Choroid plexus epithelial cell (primary cell): ENCODE measurements around the gene LMF1.

ENCODE experiments used
- DNase-seq: peaks from one replicate; pipeline ENCODE4 v3.0.0-alpha.2; 2010; ENCODE audit warnings: low read depth
- H3K4me3 ChIP-seq: 2 replicates; pipeline ENCODE4 v1.5.1; 2011; ENCODE audit warnings: low read depth, mild to moderate bottlenecking, control low read depth, low read length, moderate library complexity
- TF ChIP-seq, protein P1 (sequence below): conservative IDR thresholded peaks from 2 replicates; pipeline ENCODE4 v1.5.1; 2011; ENCODE audit warnings: low read depth, mild to moderate bottlenecking, control low read depth, inconsistent platforms, low read length, moderate library complexity

LMF1 gene

GRCh38 chr16:938136-938535 is 32.6 kb downstream of the LMF1 start:
- no peak for DNase-seq
- TF ChIP-seq, protein P1, sequence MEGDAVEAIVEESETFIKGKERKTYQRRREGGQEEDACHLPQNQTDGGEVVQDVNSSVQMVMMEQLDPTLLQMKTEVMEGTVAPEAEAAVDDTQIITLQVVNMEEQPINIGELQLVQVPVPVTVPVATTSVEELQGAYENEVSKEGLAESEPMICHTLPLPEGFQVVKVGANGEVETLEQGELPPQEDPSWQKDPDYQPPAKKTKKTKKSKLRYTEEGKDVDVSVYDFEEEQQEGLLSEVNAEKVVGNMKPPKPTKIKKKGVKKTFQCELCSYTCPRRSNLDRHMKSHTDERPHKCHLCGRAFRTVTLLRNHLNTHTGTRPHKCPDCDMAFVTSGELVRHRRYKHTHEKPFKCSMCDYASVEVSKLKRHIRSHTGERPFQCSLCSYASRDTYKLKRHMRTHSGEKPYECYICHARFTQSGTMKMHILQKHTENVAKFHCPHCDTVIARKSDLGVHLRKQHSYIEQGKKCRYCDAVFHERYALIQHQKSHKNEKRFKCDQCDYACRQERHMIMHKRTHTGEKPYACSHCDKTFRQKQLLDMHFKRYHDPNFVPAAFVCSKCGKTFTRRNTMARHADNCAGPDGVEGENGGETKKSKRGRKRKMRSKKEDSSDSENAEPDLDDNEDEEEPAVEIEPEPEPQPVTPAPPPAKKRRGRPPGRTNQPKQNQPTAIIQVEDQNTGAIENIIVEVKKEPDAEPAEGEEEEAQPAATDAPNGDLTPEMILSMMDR: no peak
- no peak overlapping the region for H3K4me3 ChIP-seq

GRCh38 chr16:937723-938122 is 33.1 kb downstream of the LMF1 start:
- no peak for DNase-seq
- TF ChIP-seq, protein P1: no peak
- H3K4me3 ChIP-seq: no peak overlapping the region

- no peak overlapping the region for H3K4me3 ChIP-seq
- DNase-seq: no peak
- TF ChIP-seq, protein P1: no peak
Measured at GRCh38 chr16:937311-937710, 33.5 kb downstream of the LMF1 start.

DNA sequence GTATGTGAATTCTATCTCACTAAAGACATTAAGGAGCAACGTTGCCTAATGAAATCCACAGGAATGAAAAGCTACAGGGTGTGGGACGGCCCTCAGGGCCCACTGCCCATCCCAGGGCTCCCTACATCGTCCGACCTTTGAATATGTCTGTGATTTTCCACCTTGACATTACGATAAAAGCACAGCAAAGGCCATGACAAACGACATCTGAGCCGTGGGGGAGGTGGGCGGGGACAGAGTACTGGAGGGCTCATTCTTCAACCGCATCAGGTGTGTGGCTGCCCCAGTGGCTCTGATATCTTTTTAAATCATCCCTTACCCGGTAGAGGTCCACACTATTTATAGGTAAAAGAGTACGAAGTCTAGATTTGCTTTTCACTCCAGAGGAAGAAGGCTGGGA is 35.1 kb downstream of the LMF1 start:
- TF ChIP-seq, protein P1: no peak
- DNase-seq: no peak
- H3K4me3 ChIP-seq: no peak overlapping the region

DNA sequence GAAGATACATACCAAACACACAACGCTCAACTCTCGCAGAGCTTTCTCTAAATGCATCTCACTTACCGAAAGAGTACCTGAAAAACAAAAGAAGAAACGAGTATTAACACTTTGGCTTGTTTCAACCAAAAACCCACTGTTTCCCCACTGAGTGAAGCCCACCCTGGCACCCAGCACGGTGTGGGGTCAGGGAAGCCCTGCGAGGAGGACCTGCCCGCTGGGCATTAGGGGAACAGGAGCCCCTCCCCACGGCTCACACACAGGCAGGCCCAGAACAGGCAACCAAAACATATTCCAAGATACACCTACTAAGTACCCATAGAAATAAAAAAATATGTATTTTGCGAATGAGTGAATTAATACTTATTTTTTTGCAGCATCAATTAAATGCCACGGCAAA is 36.6 kb downstream of the LMF1 start:
- TF ChIP-seq, protein P1: no peak
- H3K4me3 ChIP-seq: no peak overlapping the region

DNA sequence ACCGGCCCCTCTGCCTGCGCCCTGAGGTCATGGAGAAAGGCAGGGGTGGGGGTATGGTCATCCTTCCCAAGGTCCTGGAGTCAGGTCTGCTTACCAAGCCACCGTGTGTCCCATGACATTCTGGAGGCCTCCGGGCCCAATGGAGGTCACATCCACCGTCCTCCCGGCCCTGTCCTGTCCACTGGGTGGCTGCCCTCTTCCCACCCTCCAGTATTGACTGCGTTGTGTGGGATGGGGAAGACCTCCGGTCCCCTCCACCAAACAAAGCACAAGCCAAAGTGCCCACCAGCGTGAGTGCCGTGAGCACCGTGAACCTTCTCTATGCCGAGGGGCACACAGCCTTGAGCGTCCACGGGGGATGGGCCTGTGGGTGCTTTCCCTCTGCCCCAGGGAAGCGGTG is 37.2 kb downstream of the LMF1 start:
- H3K4me3 ChIP-seq: no peak overlapping the region
- TF ChIP-seq, protein P1: no peak
- DNase-seq: no peak

More for the DNA sequence above, 36.6 kb downstream of the LMF1 start:
- no peak for DNase-seq

DNA sequence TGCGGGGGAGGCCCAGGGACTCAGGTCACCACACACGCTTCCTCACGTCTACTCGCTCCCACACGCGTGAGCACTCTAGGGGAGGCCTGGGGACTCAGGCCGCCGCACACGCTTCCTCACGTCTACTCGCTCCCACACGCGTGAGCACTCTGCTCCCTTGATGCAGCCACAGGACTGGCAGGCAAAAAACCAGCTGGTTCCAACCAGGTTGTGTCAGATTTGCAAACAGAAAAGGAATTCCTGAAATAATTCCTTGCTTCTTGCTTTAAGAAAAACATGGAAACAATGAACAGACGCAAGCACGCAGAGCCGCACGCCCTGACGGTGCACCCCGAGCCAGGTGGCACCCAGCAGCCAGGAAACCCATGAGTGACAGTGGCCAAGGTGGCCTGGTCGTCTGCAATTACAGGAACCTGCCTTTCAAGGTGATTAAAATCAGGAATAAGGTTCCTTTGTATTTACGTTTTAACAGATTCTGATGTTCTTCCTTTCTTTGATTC is 37.9 kb downstream of the LMF1 start:
- TF ChIP-seq, protein P1: no peak
- H3K4me3 ChIP-seq: no peak overlapping the region
- DNase-seq: no peak
